ENCODE results near the gene ARHGAP24. TPM values are rescaled to one million over a fixed set of nuclear protein-coding genes. Genes with fewer than 3 reads are reported as not detected.

ARHGAP24 gene
- total RNA-seq, 1 donor, result 52.5 TPM

DNA sequence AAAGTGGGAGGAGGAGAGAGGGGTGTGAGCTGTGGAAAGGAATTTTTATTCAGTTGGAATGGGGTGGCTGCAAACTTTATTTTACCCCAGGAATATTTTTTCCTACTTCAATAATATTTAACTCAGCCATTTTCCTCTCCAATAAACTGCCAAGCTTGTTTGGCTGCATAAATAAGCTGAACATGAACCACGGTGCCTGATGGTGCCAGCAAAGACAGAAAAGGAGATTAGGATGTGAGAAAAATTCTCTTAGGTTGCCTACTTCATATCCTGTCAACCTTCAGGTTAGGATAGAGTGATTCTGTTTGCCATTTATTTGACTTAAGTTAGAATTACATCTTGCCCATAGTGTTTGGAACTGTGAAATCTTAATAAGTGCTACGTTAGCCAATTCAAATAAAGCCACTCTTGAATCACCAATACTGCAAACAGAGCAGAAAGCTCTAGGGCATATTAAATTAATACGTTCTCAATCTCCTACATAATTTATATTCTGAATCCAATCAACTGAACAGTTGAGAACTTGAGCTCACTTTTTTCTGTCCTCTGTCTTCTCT lies 195.1 kb downstream of the ARHGAP24 start:
- no peaks in the 10 kb centered on the region for H3K36me3 ChIP-seq (ENCODE audit: insufficient read depth, low read length)
- H2AFZ ChIP-seq (ENCODE audit: low read length), result no peak overlapping the region
- H3K4me3 ChIP-seq (ENCODE audit: insufficient read depth, low read length), result no peak overlapping the region
- no peak for DNase-seq (ENCODE audit: insufficient read length, low spot score, missing footprints)
- H3K27ac ChIP-seq (ENCODE audit: low read depth, low read length), result no peak overlapping the region
- H3K27me3 ChIP-seq (ENCODE audit: insufficient read depth, low read length), result no peaks in the 10 kb centered on the region
- H3K4me1 ChIP-seq (ENCODE audit: insufficient read depth, low read length), result no peaks in the 10 kb centered on the region
- no peaks in the 10 kb centered on the region for H3K79me2 ChIP-seq (ENCODE audit: insufficient read depth, low read length)
- H3K9me3 ChIP-seq (ENCODE audit: low read depth, low read length), result no peaks in the 10 kb centered on the region
- H4K20me1 ChIP-seq (ENCODE audit: insufficient read depth, low read length), result no peaks in the 10 kb centered on the region
- TF ChIP-seq, protein P1, sequence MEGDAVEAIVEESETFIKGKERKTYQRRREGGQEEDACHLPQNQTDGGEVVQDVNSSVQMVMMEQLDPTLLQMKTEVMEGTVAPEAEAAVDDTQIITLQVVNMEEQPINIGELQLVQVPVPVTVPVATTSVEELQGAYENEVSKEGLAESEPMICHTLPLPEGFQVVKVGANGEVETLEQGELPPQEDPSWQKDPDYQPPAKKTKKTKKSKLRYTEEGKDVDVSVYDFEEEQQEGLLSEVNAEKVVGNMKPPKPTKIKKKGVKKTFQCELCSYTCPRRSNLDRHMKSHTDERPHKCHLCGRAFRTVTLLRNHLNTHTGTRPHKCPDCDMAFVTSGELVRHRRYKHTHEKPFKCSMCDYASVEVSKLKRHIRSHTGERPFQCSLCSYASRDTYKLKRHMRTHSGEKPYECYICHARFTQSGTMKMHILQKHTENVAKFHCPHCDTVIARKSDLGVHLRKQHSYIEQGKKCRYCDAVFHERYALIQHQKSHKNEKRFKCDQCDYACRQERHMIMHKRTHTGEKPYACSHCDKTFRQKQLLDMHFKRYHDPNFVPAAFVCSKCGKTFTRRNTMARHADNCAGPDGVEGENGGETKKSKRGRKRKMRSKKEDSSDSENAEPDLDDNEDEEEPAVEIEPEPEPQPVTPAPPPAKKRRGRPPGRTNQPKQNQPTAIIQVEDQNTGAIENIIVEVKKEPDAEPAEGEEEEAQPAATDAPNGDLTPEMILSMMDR (IDR thresholded peaks at IDR 0.05; ENCODE audit: extremely low read depth, low read depth, low read length), result no peak
- no peak overlapping the region for H3K4me2 ChIP-seq (ENCODE audit: insufficient read depth, low read length)

DNA sequence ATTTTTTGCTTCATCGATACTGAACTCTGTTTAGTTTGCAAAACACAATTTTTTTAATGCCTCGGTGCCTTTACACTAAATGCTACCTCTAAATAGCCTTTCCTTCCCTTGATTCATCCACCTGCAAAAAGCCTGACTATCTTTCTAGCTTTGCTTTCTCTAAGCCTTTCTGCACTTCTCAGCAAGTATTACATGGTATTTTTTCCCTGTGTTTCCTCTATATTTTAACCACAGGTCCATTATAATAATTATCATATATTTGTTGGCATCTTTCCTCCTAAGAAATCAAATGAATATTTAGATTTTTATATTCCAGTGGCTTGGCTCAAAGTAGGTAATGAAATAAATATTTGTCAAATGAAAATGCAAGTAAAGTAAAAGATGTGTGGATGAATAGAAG lies 196.2 kb downstream of the ARHGAP24 start:
- H3K36me3 ChIP-seq (ENCODE audit: insufficient read depth, low read length), result no peaks in the 10 kb centered on the region
- H3K4me2 ChIP-seq (ENCODE audit: insufficient read depth, low read length), result no peak overlapping the region
- H3K79me2 ChIP-seq (ENCODE audit: insufficient read depth, low read length), result no peaks in the 10 kb centered on the region
- H3K4me1 ChIP-seq (ENCODE audit: insufficient read depth, low read length), result no peaks in the 10 kb centered on the region
- no peaks in the 10 kb centered on the region for H4K20me1 ChIP-seq (ENCODE audit: insufficient read depth, low read length)
- no peaks in the 10 kb centered on the region for H3K27me3 ChIP-seq (ENCODE audit: insufficient read depth, low read length)
- TF ChIP-seq, protein P1 (IDR thresholded peaks at IDR 0.05; ENCODE audit: extremely low read depth, low read depth, low read length), result no peak
- no peak for DNase-seq (ENCODE audit: insufficient read length, low spot score, missing footprints)
- H3K9me3 ChIP-seq (ENCODE audit: low read depth, low read length), result no peaks in the 10 kb centered on the region
- H3K27ac ChIP-seq (ENCODE audit: low read depth, low read length), result no peak overlapping the region
- no peak overlapping the region for H3K4me3 ChIP-seq (ENCODE audit: insufficient read depth, low read length)
- no peak overlapping the region for H2AFZ ChIP-seq (ENCODE audit: low read length)

DNA sequence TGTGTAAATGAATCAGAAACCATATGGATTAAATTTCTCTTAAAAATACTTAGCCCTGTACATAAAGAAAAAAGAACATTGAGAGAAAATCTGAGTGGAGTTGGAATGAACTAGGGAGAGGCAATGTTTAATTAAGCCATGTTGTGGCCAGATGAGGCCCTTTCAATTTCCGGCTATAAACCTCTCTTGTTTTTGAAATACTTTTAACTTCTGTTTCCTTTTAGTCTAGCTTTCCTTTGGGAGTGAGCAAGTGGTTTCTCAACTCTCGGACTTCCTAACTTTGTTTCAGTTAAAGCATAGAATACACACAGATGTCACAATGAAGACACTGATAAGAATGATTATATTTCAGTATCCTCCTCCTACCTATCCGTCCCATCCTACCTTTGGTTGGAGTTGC lies 197.2 kb downstream of the ARHGAP24 start:
- Histone ChIP-seq H3K79me2 (ENCODE audit: insufficient read depth, low read length) (no peaks in the 10 kb centered on the region), H3K9me3 (ENCODE audit: low read depth, low read length) (no peaks in the 10 kb centered on the region), H2AFZ (ENCODE audit: low read length) (peak overlapping the region; percentile 67), H3K27me3 (ENCODE audit: insufficient read depth, low read length) (no peaks in the 10 kb centered on the region), H3K27ac (ENCODE audit: low read depth, low read length) (no peak overlapping the region), H3K4me1 (ENCODE audit: insufficient read depth, low read length) (no peaks in the 10 kb centered on the region), H4K20me1 (ENCODE audit: insufficient read depth, low read length) (no peaks in the 10 kb centered on the region), H3K4me2 (ENCODE audit: insufficient read depth, low read length) (peak overlapping the region; percentile 32), H3K4me3 (ENCODE audit: insufficient read depth, low read length) (no peak overlapping the region), H3K36me3 (ENCODE audit: insufficient read depth, low read length) (no peaks in the 10 kb centered on the region)
- TF ChIP-seq, protein P1 (IDR thresholded peaks at IDR 0.05; ENCODE audit: extremely low read depth, low read depth, low read length), result no peak
- peak; percentile 62 for DNase-seq (ENCODE audit: insufficient read length, low spot score, missing footprints)

DNA sequence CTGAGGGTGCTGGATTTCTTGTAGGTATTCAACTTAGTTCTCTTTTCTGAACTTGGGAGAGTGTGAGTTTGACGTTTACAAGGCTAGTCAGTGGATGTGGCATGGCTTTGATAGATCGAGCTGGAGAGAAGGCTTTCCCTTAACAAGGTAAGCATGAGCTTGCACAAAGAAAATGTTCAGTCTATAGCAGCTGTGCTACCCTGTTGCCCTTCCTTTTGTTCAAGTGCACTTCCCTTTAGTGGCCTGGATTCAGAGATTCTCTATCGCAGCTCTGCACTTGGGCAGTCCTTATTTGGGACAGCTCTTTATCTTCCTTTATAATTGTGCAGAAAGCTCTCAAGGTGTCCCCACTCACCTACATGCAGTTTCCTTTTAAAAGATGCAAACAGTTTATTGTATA lies 198.0 kb downstream of the ARHGAP24 start:
- Histone ChIP-seq H3K4me2 (ENCODE audit: insufficient read depth, low read length) (no peak overlapping the region), H4K20me1 (ENCODE audit: insufficient read depth, low read length) (no peaks in the 10 kb centered on the region), H3K4me3 (ENCODE audit: insufficient read depth, low read length) (no peak overlapping the region), H3K27ac (ENCODE audit: low read depth, low read length) (no peak overlapping the region), H3K4me1 (ENCODE audit: insufficient read depth, low read length) (no peaks in the 10 kb centered on the region), H3K36me3 (ENCODE audit: insufficient read depth, low read length) (no peaks in the 10 kb centered on the region), H3K27me3 (ENCODE audit: insufficient read depth, low read length) (no peaks in the 10 kb centered on the region), H3K9me3 (ENCODE audit: low read depth, low read length) (no peaks in the 10 kb centered on the region), H3K79me2 (ENCODE audit: insufficient read depth, low read length) (no peaks in the 10 kb centered on the region), H2AFZ (ENCODE audit: low read length) (no peak overlapping the region)
- no peak for DNase-seq (ENCODE audit: insufficient read length, low spot score, missing footprints)
- TF ChIP-seq, protein P1 (IDR thresholded peaks at IDR 0.05; ENCODE audit: extremely low read depth, low read depth, low read length), result no peak
